Measurements from ENCODE around the gene FXYD7.

GRCh38 chr19:35156673-35157014 is 13.6 kb downstream of the FXYD7 start:
- TF ChIP-seq CTCF (IDR thresholded peaks at IDR 0.05): no peak
- TF ChIP-seq POLR2A (IDR thresholded peaks at IDR 0.05): no peak
